Testis (tissue), 3 donors: Measurements from ENCODE around the gene FSCN2. TPM values are rescaled to one million over a fixed set of nuclear protein-coding genes. Genes with fewer than 3 reads are reported as not detected.

Source experiments
- DNase-seq: peaks from one replicate; pipeline ENCODE4 v3.0.0-alpha.2; 2019
- H3K27ac ChIP-seq, 2 donors: fragments of 200-600 bp; sonication (generic); one replicate each; pipeline ENCODE4 v1.5.1; 2019
- H3K27me3 ChIP-seq: fragments of 200-600 bp; sonication (generic); one replicate; pipeline ENCODE4 v1.5.1; 2019
- H3K36me3 ChIP-seq: fragments of 200-600 bp; sonication (generic); one replicate; pipeline ENCODE4 v1.5.1; 2017; ENCODE audit warnings: low read depth; ENCODE audit errors: missing control alignments
- H3K4me1 ChIP-seq: fragments of 200-600 bp; sonication (generic); one replicate; pipeline ENCODE4 v1.5.1; 2019
- H3K4me3 ChIP-seq, 2 donors: fragments of 200-600 bp; sonication (generic); one replicate each; pipeline ENCODE4 v1.5.1; 2017 to 2019
- H3K9me3 ChIP-seq: fragments of 200-600 bp; sonication (generic); one replicate; pipeline ENCODE4 v1.5.1; 2017
- POLR2A ChIP-seq: fragments of 450-650 bp; IDR thresholded peaks from one replicate; pipeline ENCODE4 v1.6.1; 2017; ENCODE audit warnings: antibody characterized with exemption, mild to moderate bottlenecking, moderate library complexity
- WGBS, 2 donors: methylation state at CpG; one replicate each; pipeline ENCODE4 v1.1.5; 2018; 5-methylcytosine and 5-hydroxymethylcytosine counted together
- intact Hi-C: fragments of 100-400 bp; cut with DNase I; formaldehyde crosslinking; loops from one replicate; pipeline ENCODE4 v1.15.1; 2023; ENCODE audit warnings: low total_unique reads
- polyA plus RNA-seq: library from polyadenylated mRNA; stranded (reverse); fragments of 350-450 nt; fragmentation: Illumina TruSeq; extraction: RNeasy Lipid Tissue Mini Kit (QIAGEN cat#74804); gene quantifications from one replicate; pipeline ENCODE4 v1.2.3, GENCODE V29; 2014; ENCODE audit warnings: low read depth, low replicate concordance; ENCODE audit not compliant: insufficient read depth
- total RNA-seq, 2 donors: library from RNA; depleted of rRNA; stranded (reverse); fragments of >200 nt; gene quantifications; one replicate each; pipeline ENCODE4 v1.2.3, GENCODE V29; 2016
- TF ChIP-seq, protein P1 (sequence below), 3 experiments: fragments of 450-650 bp in 2 of 3; fragments of 200-600 bp in 1 of 3; sonication (generic) in 1 of 3; IDR thresholded peaks; one replicate each; pipeline ENCODE4 v1.5.1; 2016 to 2019; ENCODE audit warnings: antibody characterized with exemption in 3 of 3, mild to moderate bottlenecking in 2 of 3, moderate library complexity in 1 of 3

FSCN2 gene
- total and polyA plus RNA-seq, 3 donors from 2014 or later: 0.37 to 4.0 (median 3.5) TPM

DNA sequence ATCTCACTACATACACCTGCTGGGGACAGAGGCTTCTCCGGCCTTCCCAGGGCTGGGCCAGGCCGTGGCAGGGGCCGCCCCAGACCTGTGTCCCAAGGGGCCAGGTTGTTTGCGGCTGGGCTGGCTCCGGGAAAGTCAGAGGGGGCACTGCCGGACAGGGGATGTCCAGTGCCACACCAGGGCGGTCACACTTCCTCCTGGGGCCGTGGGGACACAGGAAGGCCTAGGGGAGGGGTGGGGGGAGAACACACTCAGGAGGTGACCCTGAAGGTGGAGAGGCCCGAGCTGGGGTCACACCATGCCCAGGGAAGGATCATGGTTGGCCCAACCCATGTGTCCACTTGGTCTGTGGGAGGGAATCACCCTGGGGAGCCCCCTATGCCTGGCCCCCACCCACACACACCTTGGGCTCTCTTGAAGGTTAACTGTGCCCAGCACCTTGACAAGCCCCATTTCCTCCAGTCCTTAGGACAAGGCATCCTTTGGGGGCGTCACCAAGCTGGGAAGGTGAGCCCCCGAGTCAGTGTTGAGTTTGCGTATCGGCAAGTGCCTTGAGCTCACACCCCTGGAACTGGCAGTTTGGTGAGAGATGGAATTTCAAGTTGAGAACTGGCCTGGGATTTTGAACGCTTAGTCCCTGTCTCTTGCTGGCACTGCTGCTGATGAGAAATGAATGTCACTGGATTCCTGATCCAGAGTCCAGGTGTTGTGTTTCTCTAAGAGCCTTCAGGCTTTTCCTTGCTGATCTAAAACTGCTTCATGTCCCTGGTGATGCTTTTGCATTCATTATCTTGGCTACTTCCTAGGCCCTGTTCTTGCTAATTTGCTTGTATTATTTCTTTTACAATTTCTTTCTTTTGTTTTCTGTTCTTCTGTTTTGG is 7.9 kb upstream of the FSCN2 start:
- no peak overlapping the region for H3K4me3 ChIP-seq

GRCh38 chr17:81522491-81523401 is 5.4 kb upstream of the FSCN2 start:
- intact Hi-C loops: no loop called here
- H3K4me3 ChIP-seq: no peak overlapping the region
- TF ChIP-seq, protein P1, sequence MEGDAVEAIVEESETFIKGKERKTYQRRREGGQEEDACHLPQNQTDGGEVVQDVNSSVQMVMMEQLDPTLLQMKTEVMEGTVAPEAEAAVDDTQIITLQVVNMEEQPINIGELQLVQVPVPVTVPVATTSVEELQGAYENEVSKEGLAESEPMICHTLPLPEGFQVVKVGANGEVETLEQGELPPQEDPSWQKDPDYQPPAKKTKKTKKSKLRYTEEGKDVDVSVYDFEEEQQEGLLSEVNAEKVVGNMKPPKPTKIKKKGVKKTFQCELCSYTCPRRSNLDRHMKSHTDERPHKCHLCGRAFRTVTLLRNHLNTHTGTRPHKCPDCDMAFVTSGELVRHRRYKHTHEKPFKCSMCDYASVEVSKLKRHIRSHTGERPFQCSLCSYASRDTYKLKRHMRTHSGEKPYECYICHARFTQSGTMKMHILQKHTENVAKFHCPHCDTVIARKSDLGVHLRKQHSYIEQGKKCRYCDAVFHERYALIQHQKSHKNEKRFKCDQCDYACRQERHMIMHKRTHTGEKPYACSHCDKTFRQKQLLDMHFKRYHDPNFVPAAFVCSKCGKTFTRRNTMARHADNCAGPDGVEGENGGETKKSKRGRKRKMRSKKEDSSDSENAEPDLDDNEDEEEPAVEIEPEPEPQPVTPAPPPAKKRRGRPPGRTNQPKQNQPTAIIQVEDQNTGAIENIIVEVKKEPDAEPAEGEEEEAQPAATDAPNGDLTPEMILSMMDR (IDR thresholded peaks at IDR 0.05): peak in 1 of 3 experiments; percentile 4
- TF ChIP-seq POLR2A: no peak
- no peak for DNase-seq
- 80 to 92% methylated on average over 14 to 26 of the region's 26 CpGs for WGBS, 2 donors
- H3K36me3 ChIP-seq: no peaks in the 10 kb centered on the region
- H3K9me3 ChIP-seq: no peaks in the 10 kb centered on the region
- peaks cover 15% of the 10 kb centered on the region for H3K4me1 ChIP-seq
- no peaks in the 10 kb centered on the region for H3K27me3 ChIP-seq
- no peak overlapping the region for H3K27ac ChIP-seq

More for the DNA sequence above, 7.9 kb upstream of the FSCN2 start:
- TF ChIP-seq, protein P1 (IDR thresholded peaks at IDR 0.05): no peak
- no peak for TF ChIP-seq POLR2A
- no peak for DNase-seq
- Histone ChIP-seq H3K4me1 (peaks cover 33% of the 10 kb centered on the region), H3K36me3 (no peaks in the 10 kb centered on the region), H3K9me3 (no peaks in the 10 kb centered on the region), H3K27ac (no peak overlapping the region), H3K27me3 (no peaks in the 10 kb centered on the region)
- intact Hi-C loops: no loop called here
- 83 to 88% methylated on average over 5 to 14 of the region's 14 CpGs for WGBS, 2 donors

DNA sequence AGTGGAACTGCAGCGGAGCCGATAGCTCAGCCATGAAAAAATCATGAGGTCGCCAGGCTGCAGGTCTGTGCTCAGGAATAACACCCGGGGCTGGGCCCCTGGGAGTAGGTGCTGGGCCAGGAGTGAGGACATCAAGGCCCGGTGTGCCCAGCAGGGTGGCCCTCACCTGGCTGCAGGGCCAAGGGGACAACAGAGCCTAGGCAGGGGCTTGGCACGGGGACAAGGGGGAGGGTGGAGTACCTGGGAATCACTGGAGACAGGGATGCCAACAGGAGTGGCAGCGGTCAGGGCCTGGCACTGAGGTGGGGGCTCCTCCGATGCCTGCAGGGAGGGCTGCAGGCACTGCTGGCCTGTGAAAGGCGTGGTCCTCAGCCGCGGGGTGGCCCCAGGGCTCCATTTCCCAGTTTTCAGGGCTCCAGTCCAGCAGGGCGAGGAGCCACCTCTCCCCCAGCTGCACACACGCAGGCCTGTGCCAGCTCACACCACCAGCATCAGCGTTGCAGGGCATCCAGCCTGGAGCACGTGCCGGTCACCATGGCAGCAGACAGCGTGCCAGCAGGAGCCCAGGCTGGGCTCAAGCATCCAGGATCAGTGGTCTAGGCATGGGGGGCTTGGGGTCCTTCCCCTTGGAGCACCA is 4.7 kb upstream of the FSCN2 start:
- H3K4me3 ChIP-seq: no peak overlapping the region
- no peak for TF ChIP-seq POLR2A
- TF ChIP-seq, protein P1 (IDR thresholded peaks at IDR 0.05): no peak
- no peaks in the 10 kb centered on the region for H3K27me3 ChIP-seq
- no peaks in the 10 kb centered on the region for H3K9me3 ChIP-seq
- no peak overlapping the region for H3K27ac ChIP-seq
- no peaks in the 10 kb centered on the region for H3K36me3 ChIP-seq
- H3K4me1 ChIP-seq: peaks cover 7% of the 10 kb centered on the region
- DNase-seq: peak; percentile 37
- WGBS, 2 donors: 42 to 80% methylated on average over 2 to 17 of the region's 17 CpGs
- intact Hi-C loops: no loop called here

- Histone ChIP-seq H3K4me1 (peaks cover under 1% of the 10 kb centered on the region), H3K27me3 (no peaks in the 10 kb centered on the region), H3K9me3 (no peaks in the 10 kb centered on the region), H3K4me3 (no peak overlapping the region), H3K36me3 (no peaks in the 10 kb centered on the region), H3K27ac (no peak overlapping the region)
- TF ChIP-seq, protein P1 (IDR thresholded peaks at IDR 0.05): no peak
- TF ChIP-seq POLR2A: no peak
- intact Hi-C loops: no loop called here
- 85 to 92% methylated on average over 1 to 17 of the region's 18 CpGs for WGBS, 2 donors
- no peak for DNase-seq
These were observed 3.9 kb upstream of the FSCN2 start for GRCh38 chr17:81524039-81524864.
